HepG2 (cell line): ENCODE data around the gene GRIK1.

Experiments used
- MAX ChIP-seq: IDR thresholded peaks from 2 replicates; pipeline ENCODE4 v1.6.1; 2012; ENCODE audit warnings: inconsistent platforms
- ZNF576 ChIP-seq: sonication (generic); formaldehyde crosslinking; IDR thresholded peaks from 2 replicates; pipeline ENCODE4 v1.4.0; 2020; ENCODE audit warnings: mild to moderate bottlenecking, missing genetic modification reagents

GRCh38 chr21:29630441-29630840 lies 309.4 kb downstream of the GRIK1 start:
- TF ChIP-seq MAX: no peak
- no peak for TF ChIP-seq ZNF576 (CRISPR knock-in tag)
